Motor neuron (in vitro differentiated cells): ENCODE data around the gene PTAFR. TPM values are rescaled to one million over a fixed set of nuclear protein-coding genes. Genes with fewer than 3 reads are reported as not detected.
A peak's percentile ranks its signal among the peaks of the same experiment; 100 is the strongest.
"Not testable (repeated sequence)": the region's sequence is repeated elsewhere in the genome, so short reads cannot be mapped to it uniquely, and the experiment has no call there.

ENCODE experiments used
- ATAC-seq, 8 experiments: fragments of 200-7000 bp; cut with Tn5 transposase; replicated peaks in 6 of 8; 2 replicates each; pipeline ENCODE4 v1.8.0; 2021; ENCODE audit warnings: mild to moderate bottlenecking in 8 of 8, moderate library complexity in 8 of 8
- H3K27ac ChIP-seq, 2 donors: fragments of 250-450 bp; sonication (Bioruptor Pico); 2 replicates each; pipeline ENCODE4 v1.9.0; 2021; ENCODE audit warnings: antibody characterized with exemption in 2 of 2, mild to moderate bottlenecking in 2 of 2, moderate library complexity in 1 of 2
- H3K4me1 ChIP-seq, 2 donors: fragments of 250-450 bp; sonication (Bioruptor Pico); replicated peaks in 1 of 2; 2 replicates each; pipeline ENCODE4 v1.6.1; 2021; ENCODE audit warnings: antibody characterized with exemption in 2 of 2, mild to moderate bottlenecking in 2 of 2, moderate library complexity in 1 of 2
- H3K4me3 ChIP-seq, 5 donors: fragments of 250-450 bp; sonication (Bioruptor Pico); 2 replicates each; pipeline ENCODE4 v1.9.0; 2021; ENCODE audit warnings: antibody characterized with exemption in 5 of 5, mild to moderate bottlenecking in 5 of 5, moderate library complexity in 4 of 5
- WGBS, 10 experiments: fragments of 450-650 bp; shearing (Covaris generic); methylation state at CpG; one replicate each; pipeline ENCODE4 v1.0.0; 2022; 5-methylcytosine and 5-hydroxymethylcytosine counted together
- in situ Hi-C, 9 experiments: fragments of 400-800 bp; cut with MboI; loops; one replicate each; pipeline ENCODE4 v1.15.0; 2021; ENCODE audit warnings: low sequenced_read_pairs in 9 of 9, low pct_unique_long_range_greater_than_20kb in 2 of 9; ENCODE audit not compliant: unreplicated experiment in 9 of 9
- total RNA-seq, 8 experiments: library from RNA; unstranded; fragments of 300-600 nt; gene quantifications; 2 replicates each; pipeline versions ENCODE4 v1.2.3 to v1.2.4, GENCODE V29; 2022

Gene PTAFR
- total RNA-seq, 8 experiments from 2014 or later: 0.16 to 0.76 (median 0.28) TPM; not detected in 1

DNA sequence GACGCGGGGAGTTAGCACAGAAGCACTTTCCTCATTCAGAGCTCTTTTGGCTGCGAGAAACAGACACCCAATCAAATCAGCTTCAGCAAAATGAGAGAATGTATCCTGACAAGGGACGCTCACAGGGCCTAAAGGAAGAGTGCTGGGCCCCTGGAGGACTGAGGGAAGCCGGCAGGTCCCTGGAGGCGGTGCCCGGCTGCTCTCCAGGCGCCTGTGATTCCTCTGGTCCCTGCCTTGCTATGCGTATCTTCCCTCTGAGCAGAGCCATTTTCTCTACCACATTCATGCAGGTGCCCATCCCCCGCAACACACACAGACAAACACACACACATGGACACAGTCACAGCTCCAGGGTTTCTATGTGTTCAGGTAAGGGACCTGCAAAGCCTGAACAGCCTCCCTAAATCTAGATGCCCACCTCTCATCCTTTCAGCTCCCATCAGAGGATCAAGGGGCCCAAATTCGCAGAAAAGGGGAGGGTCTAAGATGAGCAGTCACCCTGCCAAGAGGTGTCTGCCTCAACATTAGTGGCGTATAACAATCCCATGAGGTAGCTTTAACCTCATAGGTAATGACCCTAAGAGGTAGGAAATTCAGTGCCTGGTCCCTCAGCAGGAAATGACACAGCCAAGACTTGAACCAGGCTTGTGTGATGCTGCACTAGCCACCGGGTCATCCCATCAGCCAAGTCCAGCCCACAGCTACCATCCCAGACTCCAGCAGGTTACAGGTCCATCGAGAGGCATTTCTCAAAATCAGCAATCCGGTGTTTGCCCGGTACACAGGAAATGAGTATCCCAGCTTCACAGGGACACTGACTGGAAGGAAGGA is 29.0 kb downstream of the PTAFR start:
- no peak for ATAC-seq
- in situ Hi-C loops: no loop called here
- no peak overlapping the region for H3K4me3 ChIP-seq
- H3K27ac ChIP-seq: no peak overlapping the region
- WGBS, 10 experiments: 21 to 91% (median 67%) methylated on average over 4 to 11 of the region's 16 CpGs; no CpG with 5 or more reads in 2 of the 10 experiments
- no peaks in the 10 kb centered on the region for H3K4me1 ChIP-seq

DNA sequence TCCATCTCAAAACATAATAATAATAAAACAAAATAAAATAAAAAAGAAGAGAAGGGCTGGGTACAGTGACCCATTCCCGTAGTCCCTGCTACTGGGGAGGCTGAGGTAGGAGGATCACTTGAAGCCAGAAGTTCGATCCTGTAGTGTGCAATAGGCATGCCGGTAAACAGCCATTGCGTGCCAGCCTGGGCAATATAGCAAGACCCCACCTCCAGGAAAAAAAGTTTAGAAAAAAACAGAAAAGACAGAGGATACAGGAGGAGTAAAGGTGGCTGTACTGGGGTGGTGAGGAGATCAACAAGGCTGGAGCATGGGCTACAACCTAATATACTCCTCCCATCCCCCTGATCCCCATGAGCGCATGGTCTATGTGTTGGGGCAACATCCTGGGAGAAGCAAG is 30.8 kb downstream of the PTAFR start:
- H3K4me1 ChIP-seq: no peaks in the 10 kb centered on the region
- no peak overlapping the region for H3K27ac ChIP-seq
- 83 to 100% (median 96%) methylated on average over 1 to 5 of the region's 5 CpGs; no CpG with 5 or more reads in 2 of the 10 experiments for WGBS, 10 experiments
- no peak overlapping the region for H3K4me3 ChIP-seq
- ATAC-seq: no peak
- in situ Hi-C loops: no loop called here

DNA sequence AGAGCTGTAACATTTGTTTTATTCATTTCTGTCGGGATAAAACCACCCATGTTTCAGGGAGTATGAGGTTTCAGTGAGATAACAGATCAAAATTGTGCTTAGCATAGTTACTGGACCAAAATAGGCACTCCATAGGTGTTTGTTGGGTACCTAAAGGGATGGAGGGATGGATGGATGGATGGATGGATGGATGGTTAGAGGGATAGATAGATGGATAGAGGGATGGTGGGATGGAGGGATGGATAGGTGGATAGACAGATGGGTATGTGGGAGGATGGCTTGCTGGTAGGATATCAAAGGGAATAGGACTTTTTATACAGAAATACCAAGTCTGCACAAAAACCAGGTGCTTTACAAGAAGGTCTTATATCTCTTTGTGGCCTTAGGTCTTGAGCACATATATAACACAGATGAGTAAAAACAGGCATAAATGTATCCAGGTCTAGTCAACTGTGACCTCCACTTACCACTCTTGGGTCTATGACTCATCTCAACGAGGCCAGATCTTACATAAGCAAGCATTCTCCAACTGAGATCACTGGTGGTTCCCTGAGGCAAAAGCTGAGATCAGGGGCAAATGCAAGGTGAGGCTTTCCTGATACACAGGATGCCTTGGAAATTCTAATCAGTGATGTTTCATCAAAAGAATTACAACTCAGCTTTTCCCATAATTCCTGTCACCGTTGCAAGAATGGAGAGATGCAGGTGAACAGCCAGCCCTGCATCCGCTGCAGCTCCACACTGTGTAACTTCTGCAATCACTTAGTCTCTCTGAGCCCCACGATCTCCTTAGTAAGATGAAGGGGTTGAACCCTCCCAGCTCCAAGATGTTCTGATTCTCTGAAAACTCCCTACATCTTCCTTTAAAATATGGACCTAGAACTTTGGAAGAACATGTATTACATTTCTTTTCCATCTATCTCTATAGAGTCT is 32.0 kb downstream of the PTAFR start:
- ATAC-seq: peak in 3 of 8 experiments; percentile 58 to 81 (median 66)
- Histone ChIP-seq H3K4me1 (no peaks in the 10 kb centered on the region), H3K4me3 (no peak overlapping the region), H3K27ac (no peak overlapping the region)
- 7 to 69% (median 63%) methylated on average over 1 to 5 of the region's 5 CpGs; no CpG with 5 or more reads in 1 of the 10 experiments for WGBS, 10 experiments
- in situ Hi-C loops: no loop called here

DNA sequence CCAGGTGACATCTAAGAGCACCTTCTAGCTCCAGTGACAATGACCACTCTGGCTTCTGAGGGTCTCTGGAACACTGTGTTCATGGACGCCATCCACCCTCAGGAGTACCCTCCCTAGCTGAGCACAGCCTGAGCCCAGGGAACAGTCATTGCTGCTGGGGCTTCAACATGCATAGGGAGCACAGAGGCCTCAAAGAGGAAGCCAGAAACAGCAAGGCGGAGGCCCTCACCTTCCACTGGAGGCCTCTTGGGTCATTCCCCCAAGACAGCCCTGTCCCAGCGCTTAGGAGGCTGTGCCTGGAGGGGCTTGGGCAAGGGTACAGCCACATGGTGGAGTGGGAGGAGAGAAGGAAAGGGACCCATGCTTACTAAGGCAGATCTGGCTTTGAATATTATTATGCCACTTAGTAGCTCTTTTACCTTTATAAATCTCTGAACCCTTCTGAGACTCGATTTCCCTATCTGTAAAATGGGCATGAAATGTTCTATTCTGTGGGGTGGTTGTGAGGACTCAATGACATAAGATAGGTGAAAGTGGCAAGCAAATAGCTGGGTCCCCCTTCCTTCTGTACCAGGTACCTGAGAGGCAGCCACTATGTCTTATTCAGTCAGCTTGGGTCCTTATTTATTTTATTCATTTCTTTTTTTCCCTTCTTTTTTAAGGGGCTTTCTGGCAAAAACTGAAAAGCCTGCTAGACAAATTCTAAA is 32.8 kb downstream of the PTAFR start:
- Histone ChIP-seq H3K4me3 (no peak overlapping the region), H3K27ac (no peak overlapping the region), H3K4me1 (no peaks in the 10 kb centered on the region)
- ATAC-seq: no peak
- 17 to 100% (median 79%) methylated on average over 1 to 3 of the region's 4 CpGs for WGBS, 10 experiments
- in situ Hi-C loops: no loop called here

DNA sequence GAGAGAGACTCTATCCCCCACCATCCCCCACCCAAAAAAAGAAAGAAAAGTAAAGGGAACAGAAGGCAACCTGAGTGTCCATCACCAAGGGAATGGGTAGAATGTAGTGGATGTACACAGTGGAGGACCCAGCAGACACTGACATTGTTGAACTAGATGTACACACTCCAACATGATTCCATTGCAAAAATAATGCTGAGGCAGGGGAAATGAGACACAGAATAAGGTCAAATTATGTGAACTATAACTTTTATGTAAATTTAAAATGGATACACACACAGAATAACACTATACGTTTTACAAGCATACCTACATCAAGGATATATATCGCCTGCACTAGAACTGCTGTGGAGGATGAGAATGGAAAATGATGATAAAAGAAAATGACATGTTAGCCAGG is 34.8 kb downstream of the PTAFR start:
- H3K4me3 ChIP-seq: no peak overlapping the region
- in situ Hi-C loops: no loop called here
- no peaks in the 10 kb centered on the region for H3K4me1 ChIP-seq
- 67 to 100% (median 85%) methylated on average over 1 to 2 of the region's 2 CpGs; no CpG with 5 or more reads in 2 of the 10 experiments for WGBS, 10 experiments
- ATAC-seq: no peak
- no peak overlapping the region for H3K27ac ChIP-seq

DNA sequence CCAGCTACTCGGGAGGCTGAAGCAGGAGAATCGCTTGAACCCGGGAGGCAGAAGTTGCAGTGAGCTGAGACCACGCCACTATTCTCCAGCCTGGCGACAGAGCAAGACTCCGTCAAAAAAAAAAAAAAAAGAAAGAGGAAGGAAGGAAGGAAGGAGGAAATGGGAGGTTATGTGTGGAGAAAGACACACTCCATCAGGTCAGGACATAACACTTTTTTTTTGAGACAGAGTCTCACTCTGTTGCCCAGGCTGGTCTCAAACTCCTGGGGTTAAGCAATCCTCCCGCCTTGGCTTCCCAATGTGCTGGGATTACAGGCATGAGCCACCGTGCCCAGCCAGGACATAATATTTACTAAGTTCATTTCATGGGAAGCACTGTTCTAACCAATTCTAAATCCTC is 36.6 kb downstream of the PTAFR start:
- H3K4me3 ChIP-seq, in situ Hi-C loops, H3K4me1 ChIP-seq, ATAC-seq, H3K27ac ChIP-seq: not testable (repeated sequence)
- 70 to 100% (median 89%) methylated on average over 1 to 8 of the region's 8 CpGs; no CpG with 5 or more reads in 2 of the 10 experiments for WGBS, 10 experiments

DNA sequence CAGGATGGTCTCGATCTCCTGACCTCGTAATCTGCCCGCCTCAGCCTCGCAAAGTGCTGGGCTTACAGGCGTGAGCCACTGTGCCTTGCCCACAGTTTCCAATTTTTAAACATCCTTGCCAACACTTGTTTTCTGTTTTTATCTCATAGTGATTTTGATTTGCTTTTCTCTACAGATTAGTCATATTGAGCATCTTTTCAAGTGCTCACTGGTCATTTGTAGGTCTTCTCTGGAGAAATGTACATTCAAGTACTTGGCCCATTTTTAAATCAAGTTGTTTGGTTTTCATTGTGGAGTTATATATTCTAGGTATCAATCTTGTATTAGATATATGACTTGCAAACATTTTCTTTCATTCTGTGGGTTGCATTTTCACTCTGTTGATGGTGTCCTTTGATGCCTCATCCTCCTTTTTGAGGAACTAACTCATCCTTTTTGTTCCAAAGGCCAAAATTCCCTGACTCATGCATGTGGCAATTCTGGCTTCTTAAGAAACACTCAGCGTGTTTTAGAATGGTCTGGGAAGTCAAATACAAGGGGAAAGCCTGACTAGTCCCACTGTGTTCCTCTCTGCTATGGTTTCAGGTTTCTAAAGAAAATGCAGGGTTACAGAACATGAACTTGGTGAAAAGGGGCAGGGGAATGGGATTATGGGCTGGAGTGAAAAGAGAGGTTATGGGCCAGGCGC is 37.3 kb downstream of the PTAFR start:
- Histone ChIP-seq H3K4me3 (no peak overlapping the region), H3K27ac (no peak overlapping the region), H3K4me1 (no peaks in the 10 kb centered on the region)
- in situ Hi-C loops: no loop called here
- ATAC-seq: no peak
- 63 to 93% (median 86%) methylated on average over 1 to 7 of the region's 7 CpGs; no CpG with 5 or more reads in 2 of the 10 experiments for WGBS, 10 experiments

DNA sequence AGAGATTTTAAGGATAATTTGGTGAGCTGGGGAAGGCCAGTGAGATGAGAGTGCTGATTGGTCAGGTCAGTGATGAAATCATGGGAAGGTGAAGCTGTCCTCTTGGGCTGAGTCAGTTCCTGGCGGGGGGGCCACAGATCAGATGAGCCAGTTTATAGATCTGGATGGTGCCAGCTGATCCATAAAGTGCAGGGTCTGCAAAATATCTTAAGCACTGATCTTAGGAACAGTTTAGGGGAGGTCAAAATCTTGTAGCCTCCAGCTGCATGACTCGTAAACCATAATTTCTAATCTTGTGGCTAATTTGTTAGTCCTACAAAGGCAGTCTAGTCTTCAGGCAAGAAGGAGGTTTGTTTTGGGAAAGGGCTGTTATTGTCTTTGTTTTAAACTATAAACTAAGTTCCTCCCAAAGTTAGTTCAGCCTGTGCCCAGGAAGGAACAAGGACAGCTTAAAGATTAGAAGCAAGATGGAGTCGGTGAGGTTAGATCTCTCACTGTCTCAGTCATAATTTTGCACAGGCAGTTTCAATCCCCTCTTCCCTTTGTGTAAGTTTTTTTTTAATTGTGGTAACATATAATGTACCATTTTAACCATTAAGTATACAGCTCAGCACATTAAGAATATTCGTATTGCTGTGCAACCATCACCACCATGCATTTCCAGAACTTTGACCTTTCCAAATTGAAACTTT is 39.4 kb downstream of the PTAFR start:
- ATAC-seq: no peak
- in situ Hi-C loops: no loop called here
- Histone ChIP-seq H3K27ac (no peak overlapping the region), H3K4me3 (no peak overlapping the region), H3K4me1 (peaks cover 0 to 4% of the 10 kb centered on the region in 2 donors)
- WGBS, 10 experiments: 47 to 100% (median 81%) methylated on average over 1 to 4 of the region's 4 CpGs; no CpG with 5 or more reads in 2 of the 10 experiments

DNA sequence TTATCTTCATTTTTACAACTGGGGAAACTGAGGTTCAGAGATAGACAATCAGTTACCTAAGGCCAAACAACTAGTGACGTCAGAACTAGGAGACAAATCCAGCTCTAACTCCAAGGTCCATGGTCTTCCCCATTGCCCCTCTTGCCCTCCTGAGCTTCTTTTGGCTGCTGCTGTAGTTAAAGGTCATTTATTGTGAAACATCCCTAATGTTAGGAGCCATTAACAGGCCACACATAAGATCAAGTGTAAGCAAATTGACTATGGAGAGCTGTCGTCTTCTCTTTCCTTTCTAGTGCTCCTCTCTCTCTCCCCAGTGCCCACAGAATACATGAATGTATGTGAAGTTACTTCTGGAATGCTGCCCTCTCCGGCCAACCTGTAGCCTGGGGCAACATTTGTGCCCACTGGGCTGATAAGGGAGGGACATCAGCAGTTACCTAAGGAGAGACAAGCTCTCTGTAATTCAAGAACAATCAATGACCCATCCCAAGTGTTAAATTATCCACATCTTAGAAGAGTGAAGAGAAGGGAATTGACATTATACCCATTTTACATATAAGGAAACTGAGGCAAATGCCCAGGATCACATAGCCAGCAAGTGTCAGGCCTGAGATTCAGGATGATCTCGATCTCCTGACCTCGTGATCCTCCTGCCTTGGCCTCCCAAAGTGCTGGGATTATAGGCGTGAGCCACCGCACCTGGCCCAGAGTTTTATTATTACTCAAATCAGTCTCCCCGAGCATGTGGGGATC is 40.1 kb downstream of the PTAFR start:
- no peak for ATAC-seq
- no peak overlapping the region for H3K27ac ChIP-seq
- in situ Hi-C loops: no loop called here
- peaks cover 0 to 4% of the 10 kb centered on the region in 2 donors for H3K4me1 ChIP-seq
- no peak overlapping the region for H3K4me3 ChIP-seq
- WGBS, 10 experiments: 45 to 100% (median 76%) methylated on average over 1 to 8 of the region's 8 CpGs

DNA sequence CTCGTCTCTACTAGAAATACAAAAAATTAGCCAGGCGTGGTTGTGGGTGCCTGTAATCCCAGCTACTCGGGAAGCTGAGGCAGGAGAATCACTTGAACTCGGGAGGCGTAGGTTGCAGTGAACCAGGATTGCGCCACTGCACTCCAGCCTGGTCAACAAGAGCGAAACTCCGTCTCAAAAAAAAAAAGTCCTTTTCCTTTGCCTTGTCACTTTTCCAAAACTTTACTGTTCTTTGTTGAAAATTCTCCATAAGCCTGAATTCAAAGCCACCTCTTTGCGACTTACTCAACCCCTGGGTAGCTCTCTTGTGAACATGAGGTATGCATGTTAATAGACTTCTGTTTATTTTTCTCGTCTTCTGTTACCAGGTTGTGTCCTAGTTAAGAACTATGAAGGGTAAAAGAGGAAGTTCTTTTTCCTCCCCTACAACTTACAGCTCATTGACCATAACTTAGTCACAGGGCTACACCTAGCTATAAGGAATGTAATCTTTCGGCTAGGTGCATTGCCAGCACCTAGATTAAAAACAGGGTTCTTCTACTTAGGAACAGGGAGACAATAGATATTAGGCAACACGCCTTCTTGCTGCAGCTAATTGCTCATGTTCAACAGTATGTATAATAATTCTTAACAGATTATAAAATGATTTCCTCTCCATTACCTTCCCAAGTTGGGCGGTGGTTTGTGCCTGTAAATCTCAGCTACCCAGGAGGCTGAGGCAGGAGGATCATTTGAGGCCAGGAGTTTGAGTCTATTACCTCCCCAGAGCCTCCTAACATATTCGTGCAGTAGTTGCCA is 40.9 kb downstream of the PTAFR start:
- WGBS, 10 experiments: 55 to 85% (median 72%) methylated on average over 2 to 14 of the region's 14 CpGs
- H3K4me1 ChIP-seq: peaks cover 0 to 4% of the 10 kb centered on the region in 2 donors
- no peak for ATAC-seq
- in situ Hi-C loops: no loop called here
- no peak overlapping the region for H3K27ac ChIP-seq
- H3K4me3 ChIP-seq: no peak overlapping the region
